ENCODE data around the gene PNPT1.
"Not testable (repeated sequence)": the region's sequence is repeated elsewhere in the genome, so short reads cannot be mapped to it uniquely, and the experiment has no call there.

The PNPT1 gene

GRCh38 chr2:55693181-55694125 lies at the start of gene PNPT1:
TSS of gene PNPT1 (minus strand) at chr2:55693844. CDS start at chr2:55693823, 21 bp downstream.
- peak within 1 kb of the TSS; percentile 96 for H3K27ac Mint-ChIP-seq
- H3K4me3 Mint-ChIP-seq = peak within 1 kb of the TSS; percentile 96
- peaks cover 43% of the 10 kb centered on the region for H3K4me1 Mint-ChIP-seq
- H3K9me3 Mint-ChIP-seq = no peaks in the 10 kb centered on the region
- peaks cover 16% of the 10 kb centered on the region for H3K36me3 Mint-ChIP-seq
- no peaks in the 10 kb centered on the region for H3K27me3 Mint-ChIP-seq

DNA sequence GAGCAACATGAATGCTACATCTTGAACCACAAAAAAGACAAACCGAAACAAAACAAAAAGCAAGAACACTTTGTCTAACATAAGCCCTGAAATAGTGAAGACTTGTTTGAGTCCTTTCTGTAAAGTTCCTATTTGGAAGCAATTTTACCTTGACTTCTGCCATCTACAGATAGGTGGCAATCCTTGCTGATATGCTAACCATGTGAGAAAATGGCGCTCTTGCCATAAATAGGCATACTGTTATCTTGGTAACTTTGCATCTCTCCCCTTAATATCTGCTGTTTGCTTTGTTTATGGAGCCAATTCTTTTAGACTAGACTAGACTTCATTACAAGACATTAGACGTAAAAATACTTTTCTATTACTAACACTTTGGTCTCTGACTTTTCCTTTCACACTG lies 49.4 kb upstream of the PNPT1 start:
- Mint-ChIP-seq H3K4me3 (no peak overlapping the region), H3K9me3 (peaks cover 6% of the 10 kb centered on the region), H3K27me3 (peaks cover 22% of the 10 kb centered on the region), H3K36me3 (no peaks in the 10 kb centered on the region), H3K27ac (no peak overlapping the region), H3K4me1 (no peaks in the 10 kb centered on the region)

GRCh38 chr2:55736019-55736536 lies 42.4 kb upstream of the PNPT1 start:
- H3K9me3 Mint-ChIP-seq, H3K36me3 Mint-ChIP-seq, H3K27me3 Mint-ChIP-seq, H3K4me3 Mint-ChIP-seq, H3K4me1 Mint-ChIP-seq, H3K27ac Mint-ChIP-seq: not testable (repeated sequence)

DNA sequence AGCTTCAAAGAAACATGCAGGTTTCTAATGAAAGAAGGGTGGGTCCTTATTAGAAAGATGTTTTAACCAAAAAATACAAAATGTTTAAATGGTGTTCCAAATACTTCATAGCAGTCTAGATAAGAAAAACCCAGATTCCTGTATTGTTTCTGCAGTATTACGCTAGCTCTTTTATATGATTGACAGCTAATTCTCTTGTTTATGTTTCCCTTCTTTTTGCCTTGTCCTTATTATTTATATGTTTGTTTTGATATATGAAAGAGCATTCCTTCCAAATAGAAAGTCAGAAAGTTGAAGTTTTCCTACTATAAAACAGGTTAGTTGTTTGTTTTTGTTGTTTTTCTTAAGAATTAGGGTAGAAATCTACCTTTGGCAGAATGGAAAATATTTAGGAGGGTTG lies 41.1 kb upstream of the PNPT1 start:
- Mint-ChIP-seq H3K27ac (no peak overlapping the region), H3K36me3 (no peaks in the 10 kb centered on the region), H3K4me3 (no peak overlapping the region), H3K4me1 (no peaks in the 10 kb centered on the region), H3K27me3 (peaks cover 3% of the 10 kb centered on the region), H3K9me3 (no peaks in the 10 kb centered on the region)

GRCh38 chr2:55733335-55733734 lies 39.7 kb upstream of the PNPT1 start:
- Mint-ChIP-seq H3K27me3 (peaks cover 3% of the 10 kb centered on the region), H3K4me3 (no peak overlapping the region), H3K9me3 (no peaks in the 10 kb centered on the region), H3K4me1 (no peaks in the 10 kb centered on the region), H3K27ac (no peak overlapping the region), H3K36me3 (no peaks in the 10 kb centered on the region)

GRCh38 chr2:55732854-55733253 lies 39.2 kb upstream of the PNPT1 start:
- Mint-ChIP-seq H3K9me3 (no peaks in the 10 kb centered on the region), H3K4me3 (no peak overlapping the region), H3K36me3 (no peaks in the 10 kb centered on the region), H3K27me3 (peaks cover 3% of the 10 kb centered on the region), H3K4me1 (no peaks in the 10 kb centered on the region), H3K27ac (no peak overlapping the region)

- H3K27ac Mint-ChIP-seq = no peak overlapping the region
- no peaks in the 10 kb centered on the region for H3K4me1 Mint-ChIP-seq
- no peaks in the 10 kb centered on the region for H3K9me3 Mint-ChIP-seq
- no peak overlapping the region for H3K4me3 Mint-ChIP-seq
- H3K27me3 Mint-ChIP-seq = no peaks in the 10 kb centered on the region
- H3K36me3 Mint-ChIP-seq = no peaks in the 10 kb centered on the region
Measured at GRCh38 chr2:55729136-55729685, 35.6 kb upstream of the PNPT1 start.

DNA sequence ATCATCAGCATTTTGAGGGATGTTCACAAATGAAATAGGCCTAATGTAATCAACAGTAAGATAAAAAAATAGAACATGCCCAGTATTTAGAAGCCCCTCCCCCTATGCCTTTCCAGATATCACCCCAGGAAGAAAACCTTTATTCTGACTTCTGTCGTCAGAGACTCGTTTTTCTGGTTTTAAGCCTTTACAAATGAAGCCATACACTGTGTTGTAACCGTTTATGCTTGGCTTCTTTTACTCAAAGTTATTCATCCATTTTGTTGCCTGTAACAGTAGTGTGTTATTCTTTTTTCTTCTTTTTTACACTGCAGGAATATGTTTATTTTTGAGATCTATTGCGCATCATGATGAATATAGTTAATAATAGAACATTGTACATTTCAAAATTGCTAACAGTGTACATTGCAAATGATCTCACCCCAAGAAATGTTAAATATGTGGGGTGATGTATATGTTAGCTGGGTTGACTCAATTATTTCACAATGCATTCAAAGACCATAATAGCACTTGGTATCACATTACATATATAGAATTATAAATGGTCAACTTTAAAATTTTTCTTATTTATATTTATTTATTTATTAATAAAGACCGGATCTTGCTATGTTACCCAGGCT lies 28.1 kb upstream of the PNPT1 start:
- no peak overlapping the region for H3K4me3 Mint-ChIP-seq
- peaks cover 1% of the 10 kb centered on the region for H3K27me3 Mint-ChIP-seq
- no peak overlapping the region for H3K27ac Mint-ChIP-seq
- no peaks in the 10 kb centered on the region for H3K36me3 Mint-ChIP-seq
- no peaks in the 10 kb centered on the region for H3K4me1 Mint-ChIP-seq
- H3K9me3 Mint-ChIP-seq = no peaks in the 10 kb centered on the region

DNA sequence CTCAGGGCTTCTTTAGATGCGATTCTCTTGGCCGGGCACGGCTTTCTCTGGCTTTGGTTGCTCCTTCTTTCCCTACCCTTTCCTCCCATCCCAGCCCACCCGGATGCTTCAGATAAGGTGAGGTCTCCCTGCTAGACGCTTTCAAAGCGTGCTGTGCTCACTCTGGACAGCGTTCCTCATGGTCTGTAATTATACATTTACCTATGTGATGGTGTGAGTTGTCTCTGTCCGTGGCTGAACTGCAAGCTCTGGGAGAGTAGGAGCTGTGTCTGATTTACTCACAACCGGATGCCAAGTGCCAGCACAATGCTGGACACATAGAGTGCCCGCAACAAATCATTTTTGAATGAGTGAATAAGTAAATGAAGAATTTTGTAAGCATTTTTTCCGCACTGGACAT lies 26.8 kb upstream of the PNPT1 start:
- Mint-ChIP-seq H3K36me3 (no peaks in the 10 kb centered on the region), H3K27me3 (peaks cover 4% of the 10 kb centered on the region), H3K9me3 (no peaks in the 10 kb centered on the region), H3K27ac (no peak overlapping the region), H3K4me1 (no peaks in the 10 kb centered on the region), H3K4me3 (no peak overlapping the region)

DNA sequence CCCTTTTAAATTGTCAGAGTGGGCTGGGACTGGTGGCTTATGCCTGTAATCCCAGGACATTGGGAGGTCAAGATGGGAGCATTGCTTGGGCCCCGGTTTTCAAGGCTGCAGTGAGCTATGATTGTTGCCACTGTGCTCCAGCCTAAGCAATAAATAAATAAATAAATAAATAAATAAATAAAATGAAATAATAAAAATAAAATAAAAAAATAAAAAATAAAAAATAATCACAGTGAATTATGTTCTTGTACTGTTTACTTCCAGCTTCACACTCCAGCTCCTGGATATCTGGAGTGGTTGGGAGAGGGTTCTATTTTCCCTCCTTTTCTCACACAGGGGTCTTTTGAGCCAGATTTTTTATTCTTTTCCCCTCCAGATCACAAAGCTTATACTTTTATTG lies 26.2 kb upstream of the PNPT1 start:
- Mint-ChIP-seq H3K4me1 (no peaks in the 10 kb centered on the region), H3K9me3 (no peaks in the 10 kb centered on the region), H3K27me3 (peaks cover 4% of the 10 kb centered on the region), H3K36me3 (no peaks in the 10 kb centered on the region), H3K27ac (no peak overlapping the region), H3K4me3 (no peak overlapping the region)

- no peak overlapping the region for H3K4me3 Mint-ChIP-seq
- H3K27me3 Mint-ChIP-seq = peaks cover 4% of the 10 kb centered on the region
- H3K4me1 Mint-ChIP-seq = no peaks in the 10 kb centered on the region
- H3K9me3 Mint-ChIP-seq = no peaks in the 10 kb centered on the region
- H3K36me3 Mint-ChIP-seq = no peaks in the 10 kb centered on the region
- H3K27ac Mint-ChIP-seq = no peak overlapping the region
Measured at GRCh38 chr2:55718165-55719008, 24.7 kb upstream of the PNPT1 start.

- Mint-ChIP-seq H3K36me3 (no peaks in the 10 kb centered on the region), H3K4me3 (no peak overlapping the region), H3K4me1 (no peaks in the 10 kb centered on the region), H3K9me3 (no peaks in the 10 kb centered on the region), H3K27ac (no peak overlapping the region), H3K27me3 (peaks cover 4% of the 10 kb centered on the region)
Measured at GRCh38 chr2:55715626-55716025, 22.0 kb upstream of the PNPT1 start.

- not testable (repeated sequence) for H3K4me1 Mint-ChIP-seq, H3K27me3 Mint-ChIP-seq, H3K4me3 Mint-ChIP-seq, H3K9me3 Mint-ChIP-seq, H3K36me3 Mint-ChIP-seq, H3K27ac Mint-ChIP-seq
Measured at GRCh38 chr2:55715178-55715577, 21.5 kb upstream of the PNPT1 start.

DNA sequence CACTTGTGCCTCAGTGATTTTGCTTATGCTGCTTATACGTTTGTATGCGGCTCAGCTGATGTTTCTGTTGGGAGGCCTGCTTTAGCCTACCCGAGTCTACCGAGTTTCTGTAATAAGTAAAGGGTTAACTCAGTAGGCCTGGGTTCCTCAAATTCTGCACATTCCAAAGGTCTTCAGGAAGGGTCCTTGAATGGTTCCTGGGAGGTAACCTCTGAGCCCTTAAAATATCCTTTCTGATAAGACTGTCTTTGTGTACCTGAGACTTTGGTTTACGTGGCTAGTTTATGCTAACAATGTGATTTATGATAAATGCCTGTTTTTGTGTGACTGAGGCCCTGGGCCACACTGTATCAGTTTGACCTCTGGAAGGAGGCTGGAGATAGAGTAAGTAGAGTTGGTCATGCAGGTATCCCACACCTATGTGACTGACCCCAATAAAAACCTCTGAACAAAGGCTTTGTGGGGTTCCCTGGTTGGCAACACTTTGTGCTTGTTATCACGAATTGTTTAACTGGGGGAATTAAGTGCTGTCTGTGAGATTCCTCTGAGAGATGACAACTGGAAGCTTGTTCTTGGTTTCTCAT lies 18.9 kb upstream of the PNPT1 start:
- H3K9me3 Mint-ChIP-seq = no peaks in the 10 kb centered on the region
- H3K4me1 Mint-ChIP-seq = no peaks in the 10 kb centered on the region
- H3K4me3 Mint-ChIP-seq = no peak overlapping the region
- H3K36me3 Mint-ChIP-seq = no peaks in the 10 kb centered on the region
- H3K27ac Mint-ChIP-seq = no peak overlapping the region
- peaks cover 3% of the 10 kb centered on the region for H3K27me3 Mint-ChIP-seq

DNA sequence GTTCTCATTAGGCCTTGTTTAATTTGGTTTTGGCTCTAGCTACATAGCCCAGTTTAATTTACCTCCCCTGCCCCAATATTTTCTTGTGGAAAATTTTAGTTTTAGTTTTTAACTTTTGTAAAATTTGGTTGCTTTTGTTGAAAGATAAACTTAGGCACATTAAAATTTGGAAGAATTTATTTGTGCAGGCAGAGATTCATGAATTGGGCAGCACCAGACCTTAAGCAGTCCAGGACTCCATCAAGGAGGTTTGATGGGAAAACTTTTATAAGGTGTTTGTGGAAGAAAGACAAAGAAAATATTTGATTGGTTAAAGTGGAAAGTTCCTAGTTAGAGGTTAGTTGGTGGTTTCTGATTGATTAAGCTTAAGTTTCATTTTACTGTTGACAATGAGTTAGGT lies 16.4 kb upstream of the PNPT1 start:
- Mint-ChIP-seq H3K27me3 (peaks cover 1% of the 10 kb centered on the region), H3K36me3 (no peaks in the 10 kb centered on the region), H3K27ac (no peak overlapping the region), H3K9me3 (no peaks in the 10 kb centered on the region), H3K4me3 (no peak overlapping the region), H3K4me1 (no peaks in the 10 kb centered on the region)

Measured in activated naive CD4-positive, alpha-beta T cell treated with anti-CD3 and anti-CD28 coated beads, Interleukin-2, amount 50 U/mL, for 24 hours (primary cell).